Cardiac fibroblast (primary cell): Measurements from ENCODE around the gene ZBTB14.
A peak's percentile ranks its signal among the peaks of the same experiment; 100 is the strongest.

Experiments
- DNase-seq, 2 donors: peaks; one replicate each; pipeline versions ENCODE4 v3.0.0 to v3.0.0-alpha.2; 2010; ENCODE audit warnings: low read depth in 2 of 2
- H3K4me3 ChIP-seq, 2 donors: replicated peaks in 1 of 2; 1 replicate in 1 of 2; 2 replicates in 1 of 2; pipeline ENCODE4 v1.5.1; 2011; ENCODE audit warnings: low read depth in 2 of 2, low read length in 2 of 2, mild to moderate bottlenecking in 2 of 2, moderate library complexity in 1 of 2
- CTCF ChIP-seq: IDR thresholded peaks from one replicate; pipeline ENCODE4 v1.5.1; 2011; ENCODE audit warnings: low read depth, mild to moderate bottlenecking, low read length, inconsistent platforms

Gene ZBTB14

GRCh38 chr18:5244941-5245340, 50.6 kb downstream of the ZBTB14 start:
- DNase-seq, result no peak
- H3K4me3 ChIP-seq, result no peak overlapping the region
- no peak for TF ChIP-seq CTCF

DNA sequence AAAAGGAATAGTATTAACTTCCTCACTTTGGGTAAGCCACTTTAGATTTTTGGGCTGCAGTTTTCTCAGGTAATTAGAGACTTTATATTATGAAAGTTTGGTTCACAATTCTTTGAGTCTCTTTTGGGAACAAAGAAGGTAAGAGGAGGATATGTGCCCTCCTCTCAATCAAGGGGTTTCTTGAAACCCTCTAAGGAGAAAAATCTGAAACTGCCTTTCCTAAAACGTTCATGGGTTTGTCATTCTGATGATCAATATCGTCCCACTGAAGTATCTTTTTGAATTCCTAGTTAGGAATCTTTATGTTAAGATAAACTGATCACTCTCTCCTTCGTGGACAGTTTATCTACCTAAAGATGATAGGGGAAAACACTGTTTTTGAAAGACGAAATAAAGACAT, 56.1 kb downstream of the ZBTB14 start:
- TF ChIP-seq CTCF, result no peak
- peak in 1 of 2 donors; percentile 2 for DNase-seq
- peak overlapping the region; percentile 70 to 77 for H3K4me3 ChIP-seq
